ENCODE measurements around the gene TMPRSS3.

- TF ChIP-seq POLR2A (IDR thresholded peaks at IDR 0.05) (no peak), POLR2AphosphoS5 (IDR thresholded peaks at IDR 0.05) (no peak), CTCF (IDR thresholded peaks at IDR 0.05) (no peak), EP300 (IDR thresholded peaks at IDR 0.05) (no peak)
These were observed 1.2 kb upstream of the TMPRSS3 start for GRCh38 chr21:42396799-42397745.
